Smooth muscle cell (in vitro differentiated cells): ENCODE data around the gene FGA. TPM values are rescaled to one million over a fixed set of nuclear protein-coding genes. Genes with fewer than 3 reads are reported as not detected.

Experiments used
- DNase-seq: peaks from one replicate; lab custom pipeline; 2025; ENCODE audit not compliant: unreplicated experiment; lab: John Stamatoyannopoulos, UW
- H2AFZ ChIP-seq: fragments of 200-600 bp; sonication (generic); 2 replicates; pipeline ENCODE4 v1.6.0; 2016; ENCODE audit warnings: antibody characterized with exemption, low read depth, mild to moderate bottlenecking
- H3F3A ChIP-seq: fragments of 200-600 bp; sonication (generic); 2 replicates; pipeline ENCODE4 v1.6.0; 2017; ENCODE audit warnings: antibody characterized with exemption, low read depth
- H3K27ac ChIP-seq: fragments of 200-600 bp; sonication (generic); 2 replicates; pipeline ENCODE4 v1.5.1; 2016; ENCODE audit warnings: low read depth, mild to moderate bottlenecking
- H3K27me3 ChIP-seq: fragments of 200-600 bp; sonication (generic); 2 replicates; pipeline ENCODE4 v1.6.1; 2016; ENCODE audit warnings: low read depth, mild to moderate bottlenecking
- H3K36me3 ChIP-seq: fragments of 200-600 bp; sonication (generic); 2 replicates; pipeline ENCODE4 v1.5.1; 2016; ENCODE audit warnings: low read depth
- H3K4me1 ChIP-seq: fragments of 200-600 bp; sonication (generic); 2 replicates; pipeline ENCODE4 v1.5.1; 2016; ENCODE audit warnings: low read depth
- H3K4me2 ChIP-seq: fragments of 200-600 bp; sonication (generic); 2 replicates; pipeline ENCODE4 v1.6.0; 2016; ENCODE audit warnings: mild to moderate bottlenecking
- H3K4me3 ChIP-seq: fragments of 200-600 bp; sonication (generic); 2 replicates; pipeline ENCODE4 v1.5.1; 2016; ENCODE audit warnings: mild to moderate bottlenecking
- H3K79me2 ChIP-seq: fragments of 200-600 bp; sonication (generic); 2 replicates; pipeline ENCODE4 v1.6.0; 2016; ENCODE audit warnings: low read depth, mild to moderate bottlenecking
- H3K9ac ChIP-seq: fragments of 200-600 bp; sonication (generic); 2 replicates; pipeline ENCODE4 v1.6.0; 2016; ENCODE audit warnings: low read depth
- H3K9me3 ChIP-seq: fragments of 200-600 bp; sonication (generic); replicated peaks from 2 replicates; pipeline ENCODE4 v1.5.1; 2016; ENCODE audit warnings: low read depth
- H4K20me1 ChIP-seq: fragments of 200-600 bp; sonication (generic); 2 replicates; pipeline ENCODE4 v1.6.0; 2016; ENCODE audit warnings: low read depth
- CTCF ChIP-seq: fragments of 200-600 bp; sonication (generic); IDR thresholded peaks from 2 replicates; pipeline ENCODE4 v1.5.1; 2017; ENCODE audit warnings: borderline replicate concordance, mild to moderate bottlenecking, antibody characterized with exemption; ENCODE audit not compliant: insufficient read depth, poor library complexity, severe bottlenecking
- WGBS: methylation state at CpG from one replicate; pipeline ENCODE4 v1.1.7; 2016; ENCODE audit warnings: low lambda C conversion rate; 5-methylcytosine and 5-hydroxymethylcytosine counted together
- polyA plus RNA-seq: library from polyadenylated mRNA; unstranded; fragments of >200 nt; fragmentation: Nextera tagmentation; extraction: Ambion mirVana; gene quantifications from 2 replicates; pipeline ENCODE4 v1.2.1, GENCODE V29; 2016
- total RNA-seq: library from RNA; depleted of rRNA; stranded (reverse); fragments of >200 nt; gene quantifications from 2 replicates; pipeline ENCODE4 v1.2.3, GENCODE V29; 2014

FGA gene
- total and polyA plus RNA-seq, 2 experiments from 2014 or later: 0.04 to 0.21 TPM

- TF ChIP-seq CTCF: no peak
These were observed 10.6 kb downstream of the FGA start for GRCh38 chr4:154579927-154580326.

DNA sequence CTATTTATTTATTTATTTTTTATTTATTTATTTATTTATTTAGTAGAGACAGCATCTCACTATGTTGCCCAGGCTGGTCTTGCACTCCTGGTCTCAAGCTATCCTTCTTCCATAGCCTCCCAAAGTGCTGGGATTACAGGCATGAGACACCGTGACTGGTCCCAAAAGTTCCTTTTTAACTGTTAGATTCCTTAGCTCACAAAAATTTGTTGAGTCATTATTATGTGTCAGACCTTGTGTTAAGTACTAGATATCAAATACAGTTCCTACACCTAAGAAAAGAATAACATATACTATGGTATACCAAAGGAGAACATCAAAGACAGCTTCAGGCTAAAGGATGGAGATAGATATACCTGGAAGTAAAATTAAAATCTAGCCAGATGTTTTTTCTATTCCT is 11.6 kb downstream of the FGA start:
- Histone ChIP-seq H3K79me2 (no peaks in the 10 kb centered on the region), H3K9ac (no peak overlapping the region), H3K27me3 (no peaks in the 10 kb centered on the region), H3K36me3 (no peaks in the 10 kb centered on the region), H3K9me3 (no peaks in the 10 kb centered on the region), H4K20me1 (no peaks in the 10 kb centered on the region), H2AFZ (no peak overlapping the region), H3K4me3 (no peak overlapping the region), H3K27ac (no peak overlapping the region), H3K4me1 (no peaks in the 10 kb centered on the region), H3K4me2 (no peak overlapping the region), H3F3A (no peaks in the 10 kb centered on the region)
- DNase-seq: no peak
- WGBS: 74% methylated on average over 1 of the region's 1 CpG
- TF ChIP-seq CTCF: no peak

More at GRCh38 chr4:154579927-154580326, 10.6 kb downstream of the FGA start:
- Histone ChIP-seq H3K79me2 (no peaks in the 10 kb centered on the region), H3K4me3 (no peak overlapping the region), H2AFZ (no peak overlapping the region), H3K9me3 (no peaks in the 10 kb centered on the region), H3K4me2 (no peak overlapping the region), H3K27me3 (no peaks in the 10 kb centered on the region), H4K20me1 (no peaks in the 10 kb centered on the region), H3K27ac (no peak overlapping the region), H3K36me3 (no peaks in the 10 kb centered on the region), H3F3A (no peaks in the 10 kb centered on the region), H3K9ac (no peak overlapping the region), H3K4me1 (no peaks in the 10 kb centered on the region)
- DNase-seq: no peak

DNA sequence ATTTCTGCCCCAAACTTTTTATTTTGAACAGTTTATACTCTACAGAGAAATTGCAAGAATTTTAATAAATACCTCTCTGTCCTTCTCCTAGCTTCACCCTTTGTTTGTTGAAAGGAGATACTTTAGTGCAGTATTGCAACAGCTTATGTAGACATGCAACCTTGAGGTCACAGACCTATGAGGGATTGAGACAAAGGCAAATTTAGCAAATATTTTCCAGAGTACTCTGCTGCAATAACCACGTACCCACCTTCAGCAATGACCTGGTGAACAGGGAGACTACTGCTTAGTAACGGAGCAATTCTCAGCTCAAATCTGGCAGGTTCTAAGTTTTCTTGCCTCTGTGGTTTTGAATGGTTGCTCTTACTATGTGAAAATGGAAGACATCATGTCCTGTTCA is 13.2 kb downstream of the FGA start:
- H3K4me1 ChIP-seq: no peaks in the 10 kb centered on the region
- no peak overlapping the region for H2AFZ ChIP-seq
- H3K9ac ChIP-seq: no peak overlapping the region
- H3K36me3 ChIP-seq: no peaks in the 10 kb centered on the region
- no peaks in the 10 kb centered on the region for H3K27me3 ChIP-seq
- H3K79me2 ChIP-seq: no peaks in the 10 kb centered on the region
- H3K4me3 ChIP-seq: no peak overlapping the region
- H3K4me2 ChIP-seq: no peak overlapping the region
- no peaks in the 10 kb centered on the region for H3F3A ChIP-seq
- H4K20me1 ChIP-seq: no peaks in the 10 kb centered on the region
- H3K27ac ChIP-seq: no peak overlapping the region
- WGBS: 94% methylated on average over 2 of the region's 2 CpGs
- TF ChIP-seq CTCF: no peak
- DNase-seq: no peak
- H3K9me3 ChIP-seq: no peaks in the 10 kb centered on the region

GRCh38 chr4:154574311-154574710 is 16.2 kb downstream of the FGA start:
- no peaks in the 10 kb centered on the region for H3F3A ChIP-seq
- H4K20me1 ChIP-seq: no peaks in the 10 kb centered on the region
- no peak overlapping the region for H2AFZ ChIP-seq
- no peaks in the 10 kb centered on the region for H3K79me2 ChIP-seq
- H3K27me3 ChIP-seq: no peaks in the 10 kb centered on the region
- no peak overlapping the region for H3K4me3 ChIP-seq
- H3K27ac ChIP-seq: no peak overlapping the region
- H3K4me2 ChIP-seq: no peak overlapping the region
- 84% methylated on average over 3 of the region's 3 CpGs for WGBS
- no peak for DNase-seq
- no peaks in the 10 kb centered on the region for H3K4me1 ChIP-seq
- H3K9me3 ChIP-seq: no peaks in the 10 kb centered on the region
- H3K36me3 ChIP-seq: no peaks in the 10 kb centered on the region
- H3K9ac ChIP-seq: no peak overlapping the region
- TF ChIP-seq CTCF: no peak
